Subcutaneous adipose tissue (tissue), 4 donors: ENCODE measurements around the gene KIF1C. TPM values are rescaled to one million over a fixed set of nuclear protein-coding genes. Genes with fewer than 3 reads are reported as not detected.

Experiments
- total RNA-seq, 4 donors: library from RNA; depleted of rRNA; stranded (reverse); fragments of >200 nt; gene quantifications; one replicate each; pipeline ENCODE4 v1.1.0, GENCODE V29; 2016
- TF ChIP-seq, protein P1 (sequence below): fragments of 450-650 bp; IDR thresholded peaks from one replicate; pipeline ENCODE4 v1.5.1; 2016; ENCODE audit warnings: low read depth, mild to moderate bottlenecking, control low read depth, antibody characterized with exemption, moderate library complexity

Gene KIF1C
- total RNA-seq, 4 donors from 2014 or later = 32.3 to 162 (median 65.2) TPM

DNA sequence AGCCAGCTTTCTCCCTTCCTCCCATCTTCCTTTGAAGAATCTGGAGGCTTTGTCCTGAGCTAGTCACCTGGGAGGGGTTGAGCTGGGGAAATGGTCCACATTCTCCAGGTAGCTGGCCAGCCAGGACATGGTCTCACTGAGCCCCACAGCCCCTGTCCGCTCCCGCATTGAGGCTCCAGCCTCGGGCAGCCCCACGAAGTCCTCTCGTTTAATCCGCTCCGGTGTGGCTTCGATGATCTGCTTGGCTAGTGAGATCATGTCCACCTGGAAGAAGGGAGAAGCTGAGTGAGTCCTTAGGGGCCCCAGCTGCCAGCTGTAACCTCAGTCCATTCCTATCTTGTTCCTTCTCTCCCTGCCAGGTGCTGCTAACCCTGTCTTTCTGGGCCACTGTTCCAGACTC lies 27.5 kb upstream of the KIF1C start:
- TF ChIP-seq, protein P1, sequence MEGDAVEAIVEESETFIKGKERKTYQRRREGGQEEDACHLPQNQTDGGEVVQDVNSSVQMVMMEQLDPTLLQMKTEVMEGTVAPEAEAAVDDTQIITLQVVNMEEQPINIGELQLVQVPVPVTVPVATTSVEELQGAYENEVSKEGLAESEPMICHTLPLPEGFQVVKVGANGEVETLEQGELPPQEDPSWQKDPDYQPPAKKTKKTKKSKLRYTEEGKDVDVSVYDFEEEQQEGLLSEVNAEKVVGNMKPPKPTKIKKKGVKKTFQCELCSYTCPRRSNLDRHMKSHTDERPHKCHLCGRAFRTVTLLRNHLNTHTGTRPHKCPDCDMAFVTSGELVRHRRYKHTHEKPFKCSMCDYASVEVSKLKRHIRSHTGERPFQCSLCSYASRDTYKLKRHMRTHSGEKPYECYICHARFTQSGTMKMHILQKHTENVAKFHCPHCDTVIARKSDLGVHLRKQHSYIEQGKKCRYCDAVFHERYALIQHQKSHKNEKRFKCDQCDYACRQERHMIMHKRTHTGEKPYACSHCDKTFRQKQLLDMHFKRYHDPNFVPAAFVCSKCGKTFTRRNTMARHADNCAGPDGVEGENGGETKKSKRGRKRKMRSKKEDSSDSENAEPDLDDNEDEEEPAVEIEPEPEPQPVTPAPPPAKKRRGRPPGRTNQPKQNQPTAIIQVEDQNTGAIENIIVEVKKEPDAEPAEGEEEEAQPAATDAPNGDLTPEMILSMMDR = no peak

DNA sequence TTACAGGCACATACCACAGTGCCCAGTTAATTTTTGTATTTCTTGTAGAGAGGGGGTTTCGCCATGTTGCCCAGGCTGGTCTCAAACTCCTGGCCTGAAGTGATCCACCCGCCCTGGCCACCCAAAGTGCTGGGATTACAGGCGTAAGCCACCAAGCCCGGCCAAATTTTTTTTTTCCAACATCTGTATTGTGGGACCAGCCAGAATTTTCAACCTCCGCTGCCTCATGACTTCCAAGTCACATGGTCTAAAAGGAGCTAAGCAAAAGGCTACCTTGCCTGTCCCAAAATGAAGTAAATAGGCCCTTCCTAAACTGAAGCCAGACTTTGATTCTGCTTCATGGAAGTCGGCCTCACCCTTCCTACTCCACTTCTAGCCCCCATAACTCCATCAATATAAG lies 25.9 kb upstream of the KIF1C start:
- TF ChIP-seq, protein P1 = no peak

DNA sequence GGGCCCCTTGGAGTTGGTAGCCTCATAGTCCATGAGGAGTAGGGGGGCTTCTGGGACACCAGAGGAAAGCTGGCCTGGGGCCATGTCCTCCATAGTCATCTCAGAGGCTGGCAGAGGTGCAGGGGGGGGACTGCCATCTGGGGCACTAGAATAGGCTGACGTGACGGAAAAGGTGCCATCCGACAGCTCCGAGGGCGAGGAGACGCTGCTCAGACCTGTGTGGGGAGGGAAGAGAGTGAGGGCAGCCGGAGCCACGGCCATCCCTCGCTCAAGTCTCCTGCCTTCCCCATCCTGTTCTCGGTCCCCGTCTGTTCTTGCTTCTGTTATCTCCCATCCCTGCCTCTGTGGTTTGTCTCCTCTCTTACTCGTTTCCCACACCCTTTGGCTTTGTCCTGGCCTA lies 25.4 kb upstream of the KIF1C start:
- TF ChIP-seq, protein P1 = no peak

GRCh38 chr17:4972752-4973151 lies 25.0 kb upstream of the KIF1C start:
- TF ChIP-seq, protein P1 = no peak

- TF ChIP-seq, protein P1 = no peak
Measured at GRCh38 chr17:4973256-4974114, 24.3 kb upstream of the KIF1C start.

DNA sequence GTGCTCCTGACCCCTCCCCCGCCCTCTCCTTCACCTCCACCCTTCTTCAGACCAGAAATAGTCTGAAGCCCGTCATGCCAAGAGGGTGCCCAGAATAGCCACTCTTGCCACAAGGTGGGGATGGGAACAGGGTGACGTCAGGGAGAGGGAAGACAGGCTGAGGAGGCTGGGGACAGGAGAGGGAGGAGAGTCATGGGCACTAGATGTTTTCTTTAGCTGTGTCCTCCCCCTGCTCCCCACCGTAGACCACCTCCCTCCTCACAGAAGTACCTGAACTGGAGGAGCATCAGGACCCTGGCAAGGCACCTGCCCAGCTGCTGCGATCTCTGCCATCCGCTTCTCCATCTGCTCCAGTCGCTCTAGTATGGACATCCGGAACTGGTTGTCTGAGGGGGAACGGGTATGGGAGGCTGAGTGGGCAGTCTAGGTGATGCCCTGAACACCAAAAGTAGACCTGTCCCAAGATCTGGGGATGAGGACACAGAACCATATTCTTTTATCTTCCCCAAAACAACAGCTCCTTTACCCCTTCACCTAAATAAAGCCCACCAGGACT lies 23.6 kb upstream of the KIF1C start:
- TF ChIP-seq, protein P1 = no peak

DNA sequence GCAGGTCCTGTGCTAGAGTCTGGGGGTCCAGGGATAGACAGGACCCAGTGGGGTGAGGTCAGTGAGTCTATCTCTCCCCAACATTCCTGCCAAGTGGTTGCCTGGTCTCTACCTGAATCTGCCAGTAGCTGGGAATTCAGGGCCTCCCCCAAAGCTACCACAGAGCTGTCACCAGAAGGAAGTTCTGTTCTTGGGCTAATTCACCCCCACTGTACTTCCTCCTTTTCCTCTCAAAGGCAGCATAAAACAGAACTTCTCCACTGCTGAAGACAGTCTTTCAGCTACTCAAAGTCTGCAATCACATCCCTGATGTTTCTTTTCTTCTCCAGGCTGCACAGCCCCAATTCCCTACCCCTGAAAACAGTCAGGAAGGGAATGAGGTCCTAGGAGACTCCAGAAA lies 19.0 kb upstream of the KIF1C start:
- TF ChIP-seq, protein P1 = no peak
